Motor neuron (in vitro differentiated cells): ENCODE data around the gene MYO16. TPM values are rescaled to one million over a fixed set of nuclear protein-coding genes. Genes with fewer than 3 reads are reported as not detected.
A peak's percentile ranks its signal among the peaks of the same experiment; 100 is the strongest.

ENCODE experiments used
- ATAC-seq, 8 experiments: fragments of 200-7000 bp; cut with Tn5 transposase; replicated peaks in 6 of 8; 2 replicates each; pipeline ENCODE4 v1.8.0; 2021; ENCODE audit warnings: mild to moderate bottlenecking in 8 of 8, moderate library complexity in 8 of 8
- H3K27ac ChIP-seq, 2 donors: fragments of 250-450 bp; sonication (Bioruptor Pico); 2 replicates each; pipeline ENCODE4 v1.9.0; 2021; ENCODE audit warnings: antibody characterized with exemption in 2 of 2, mild to moderate bottlenecking in 2 of 2, moderate library complexity in 1 of 2
- H3K4me1 ChIP-seq, 2 donors: fragments of 250-450 bp; sonication (Bioruptor Pico); replicated peaks in 1 of 2; 2 replicates each; pipeline ENCODE4 v1.6.1; 2021; ENCODE audit warnings: antibody characterized with exemption in 2 of 2, mild to moderate bottlenecking in 2 of 2, moderate library complexity in 1 of 2
- H3K4me3 ChIP-seq, 5 donors: fragments of 250-450 bp; sonication (Bioruptor Pico); 2 replicates each; pipeline ENCODE4 v1.9.0; 2021; ENCODE audit warnings: antibody characterized with exemption in 5 of 5, mild to moderate bottlenecking in 5 of 5, moderate library complexity in 4 of 5
- WGBS, 10 experiments: fragments of 450-650 bp; shearing (Covaris generic); methylation state at CpG; one replicate each; pipeline ENCODE4 v1.0.0; 2022; 5-methylcytosine and 5-hydroxymethylcytosine counted together
- in situ Hi-C, 9 experiments: fragments of 400-800 bp; cut with MboI; loops; one replicate each; pipeline ENCODE4 v1.15.0; 2021; ENCODE audit warnings: low sequenced_read_pairs in 9 of 9, low pct_unique_long_range_greater_than_20kb in 2 of 9; ENCODE audit not compliant: unreplicated experiment in 9 of 9
- total RNA-seq, 8 experiments: library from RNA; unstranded; fragments of 300-600 nt; gene quantifications; 2 replicates each; pipeline versions ENCODE4 v1.2.3 to v1.2.4, GENCODE V29; 2022

MYO16 gene
- total RNA-seq, 8 experiments from 2014 or later = 0.18 to 16.0 (median 6.2) TPM

DNA sequence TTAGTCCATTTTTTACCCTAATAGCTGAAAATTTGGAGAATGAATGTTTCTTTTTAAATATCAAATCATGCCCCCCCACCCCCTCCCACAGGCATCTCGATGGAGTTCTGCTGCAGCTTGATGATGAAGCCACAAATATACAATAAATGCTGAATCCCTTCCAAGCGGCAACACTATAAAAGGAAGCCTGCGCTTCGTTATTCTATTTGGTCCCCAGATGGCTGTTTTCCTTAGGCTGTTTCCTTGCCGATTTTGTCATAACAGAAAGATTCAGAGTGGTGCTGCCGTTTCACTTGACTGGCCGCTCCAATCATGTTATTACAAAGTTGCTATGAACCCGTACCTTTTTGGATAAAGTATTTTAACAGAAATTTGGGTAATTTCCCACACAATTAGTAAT, 79.5 kb downstream of the MYO16 start:
- no peak overlapping the region for H3K27ac ChIP-seq
- 0 to 100% (median 82%) methylated on average over 1 to 7 of the region's 8 CpGs; no CpG with 5 or more reads in 3 of the 10 experiments for WGBS, 10 experiments
- in situ Hi-C loops = no loop called here
- H3K4me3 ChIP-seq = no peak overlapping the region
- peaks cover 0 to 15% of the 10 kb centered on the region in 2 donors for H3K4me1 ChIP-seq
- no peak for ATAC-seq

GRCh38 chr13:108711386-108711785, 82.0 kb downstream of the MYO16 start:
- 0 to 96% (median 65%) methylated on average over 1 to 5 of the region's 6 CpGs; no CpG with 5 or more reads in 4 of the 10 experiments for WGBS, 10 experiments
- no peak overlapping the region for H3K4me3 ChIP-seq
- H3K27ac ChIP-seq = no peak overlapping the region
- H3K4me1 ChIP-seq = peaks cover 0 to 15% of the 10 kb centered on the region in 2 donors
- in situ Hi-C loops = no loop called here
- peak in 1 of 8 experiments; percentile 32 for ATAC-seq

DNA sequence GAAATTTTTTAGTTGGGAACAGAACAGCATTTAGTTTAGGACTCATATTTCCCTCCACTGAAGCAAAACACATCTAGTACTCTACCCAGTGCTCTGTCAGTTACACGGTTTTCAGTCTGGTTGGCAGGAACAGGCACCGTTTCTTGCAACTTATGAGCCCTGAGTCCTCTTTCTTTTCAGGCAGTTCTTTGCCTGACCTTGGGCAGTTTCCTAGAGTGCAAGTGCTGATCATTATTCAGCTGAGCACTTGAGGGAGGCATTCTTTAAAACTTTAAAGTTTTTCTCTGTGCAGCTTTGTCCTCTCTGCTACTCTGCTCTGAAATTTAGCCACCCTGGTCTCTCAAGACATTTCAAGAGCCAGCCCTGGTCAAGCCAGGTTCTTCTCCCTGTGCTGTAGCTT, 96.1 kb downstream of the MYO16 start:
- in situ Hi-C loops = no loop called here
- H3K4me3 ChIP-seq = no peak overlapping the region
- 72 to 90% methylated on average over 2 of the region's 2 CpGs; no CpG with 5 or more reads in 8 of the 10 experiments for WGBS, 10 experiments
- ATAC-seq = no peak
- no peak overlapping the region for H3K27ac ChIP-seq
- H3K4me1 ChIP-seq = no peaks in the 10 kb centered on the region

DNA sequence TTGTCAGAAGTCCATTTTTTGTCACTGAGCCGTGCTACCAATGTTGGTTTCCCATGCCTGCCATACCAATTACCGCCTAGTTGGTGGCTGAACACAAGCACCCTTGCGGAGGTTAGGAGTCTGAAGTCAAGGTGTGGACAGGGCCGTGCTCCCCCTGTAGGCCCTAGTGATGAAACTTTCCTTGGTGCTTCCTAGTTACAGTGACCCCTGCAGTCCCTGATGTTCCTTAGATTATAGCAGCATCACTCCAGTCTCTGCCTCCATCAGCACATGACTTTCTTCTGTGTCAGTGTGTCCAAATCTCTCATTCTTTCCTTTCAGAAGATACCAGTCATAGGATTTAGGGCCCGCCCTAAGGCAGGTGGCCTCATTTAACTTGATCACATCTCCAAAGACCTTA, 99.0 kb downstream of the MYO16 start:
- no peak overlapping the region for H3K27ac ChIP-seq
- no peak overlapping the region for H3K4me3 ChIP-seq
- WGBS, 10 experiments = 33 to 100% (median 82%) methylated on average over 1 to 5 of the region's 5 CpGs; no CpG with 5 or more reads in 1 of the 10 experiments
- ATAC-seq = peak in 2 of 8 experiments; percentile 23 to 48
- peaks cover 3 to 25% of the 10 kb centered on the region in 2 donors for H3K4me1 ChIP-seq
- in situ Hi-C loops = no loop called here

- ATAC-seq = peak; percentile 14 to 85 (median 62)
- 0 to 77% (median 56%) methylated on average over 2 to 3 of the region's 3 CpGs for WGBS, 10 experiments
- in situ Hi-C loops = no loop called here
- Histone ChIP-seq H3K4me1 (peaks cover 3 to 25% of the 10 kb centered on the region in 2 donors), H3K27ac (no peak overlapping the region), H3K4me3 (no peak overlapping the region)
Measured at GRCh38 chr13:108733022-108733560, 103.7 kb downstream of the MYO16 start.

- Histone ChIP-seq H3K4me3 (no peak overlapping the region), H3K4me1 (peaks cover 3 to 25% of the 10 kb centered on the region in 2 donors), H3K27ac (no peak overlapping the region)
- ATAC-seq = peak in 5 of 8 experiments; percentile 17 to 68 (median 41)
- in situ Hi-C loops = no loop called here
- WGBS, 10 experiments = 23 to 100% (median 81%) methylated on average over 1 to 4 of the region's 4 CpGs; no CpG with 5 or more reads in 1 of the 10 experiments
Measured at GRCh38 chr13:108734676-108735075, 105.3 kb downstream of the MYO16 start.

DNA sequence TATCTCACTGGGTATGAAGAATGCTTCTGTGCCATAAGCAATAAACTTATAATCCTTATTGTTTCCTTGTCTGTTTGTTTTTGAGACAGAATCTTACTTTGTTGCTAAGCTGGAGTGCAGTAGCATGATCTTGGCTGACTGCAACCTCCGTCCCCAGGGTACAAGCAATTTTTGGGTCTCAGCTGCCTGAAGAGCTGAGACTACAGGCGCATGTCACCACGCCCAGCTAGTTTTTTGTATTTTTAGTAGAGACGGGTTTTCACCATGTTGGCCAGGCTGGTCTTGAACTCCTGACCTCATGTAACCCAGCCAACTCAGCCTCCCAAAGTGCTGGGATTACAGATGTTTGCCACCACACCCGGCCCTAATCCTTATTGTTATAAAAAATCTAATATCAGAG, 112.5 kb downstream of the MYO16 start:
- no peak overlapping the region for H3K4me3 ChIP-seq
- H3K4me1 ChIP-seq = peaks cover 0 to 17% of the 10 kb centered on the region in 2 donors
- peak in 1 of 8 experiments; percentile 22 for ATAC-seq
- WGBS, 10 experiments = 0 to 100% (median 76%) methylated on average over 1 to 3 of the region's 5 CpGs; no CpG with 5 or more reads in 1 of the 10 experiments
- in situ Hi-C loops = no loop called here
- no peak overlapping the region for H3K27ac ChIP-seq

DNA sequence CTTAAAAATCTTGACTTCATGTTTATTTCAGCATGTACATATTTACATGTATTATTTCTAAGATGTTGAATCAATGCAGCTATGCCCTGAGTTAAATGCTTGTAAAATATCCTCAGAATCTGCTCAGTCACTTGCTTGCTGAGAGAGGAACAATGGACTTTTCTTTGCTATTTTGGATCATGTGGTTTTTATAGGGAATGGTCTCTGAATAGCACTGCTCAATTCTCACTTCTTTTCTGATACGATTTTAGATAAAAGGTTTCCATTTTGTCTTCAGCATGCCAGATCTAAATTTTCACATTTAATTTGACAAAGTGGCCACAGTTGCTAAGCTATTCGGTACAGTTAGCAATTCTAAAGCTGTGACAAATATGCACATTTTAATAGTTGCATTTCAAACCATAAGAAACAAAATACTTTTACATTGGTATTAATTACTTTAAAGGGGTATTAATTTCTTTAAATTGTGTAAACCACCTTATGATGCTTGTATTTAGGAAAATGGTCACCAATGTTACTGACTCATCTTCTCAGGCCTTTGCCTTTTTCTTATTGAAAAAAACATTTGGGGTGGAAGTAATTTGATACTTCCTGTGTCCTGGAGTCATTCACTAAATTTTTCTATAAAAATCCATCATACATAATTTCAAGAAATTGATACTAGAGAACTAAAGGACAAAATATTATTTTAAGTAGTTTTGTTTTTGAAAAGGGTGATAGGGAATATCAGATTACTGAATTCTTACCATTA, 113.5 kb downstream of the MYO16 start:
- 0 to 80% (median 36%) methylated on average over 1 to 2 of the region's 2 CpGs for WGBS, 10 experiments
- no peak overlapping the region for H3K4me3 ChIP-seq
- in situ Hi-C loops = no loop called here
- ATAC-seq = peak in 2 of 8 experiments; percentile 52 to 54
- H3K27ac ChIP-seq = no peak overlapping the region
- peaks cover 0 to 17% of the 10 kb centered on the region in 2 donors for H3K4me1 ChIP-seq

DNA sequence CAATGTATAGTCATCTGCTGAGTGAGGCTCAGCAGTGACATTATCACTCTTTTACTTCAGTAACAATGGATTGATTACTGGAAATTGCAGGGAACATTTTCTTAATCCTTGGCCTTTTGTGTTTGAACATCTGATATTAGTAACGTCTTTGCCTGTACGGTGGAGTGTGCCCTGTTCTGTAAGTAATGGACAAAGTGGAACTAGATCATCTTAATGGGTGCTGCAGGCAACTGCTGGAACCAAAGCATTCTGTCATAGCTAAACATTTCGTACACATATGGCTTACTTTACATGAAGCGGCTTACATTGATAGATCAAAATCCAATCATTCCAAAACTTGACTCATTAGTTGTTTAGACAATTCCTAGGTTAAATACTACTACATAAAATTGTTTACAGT, 114.1 kb downstream of the MYO16 start:
- Histone ChIP-seq H3K4me1 (peaks cover 0 to 17% of the 10 kb centered on the region in 2 donors), H3K27ac (no peak overlapping the region), H3K4me3 (no peak overlapping the region)
- 20 to 100% (median 67%) methylated on average over 1 to 4 of the region's 4 CpGs for WGBS, 10 experiments
- in situ Hi-C loops = no loop called here
- ATAC-seq = peak in 5 of 8 experiments; percentile 16 to 74 (median 43)

DNA sequence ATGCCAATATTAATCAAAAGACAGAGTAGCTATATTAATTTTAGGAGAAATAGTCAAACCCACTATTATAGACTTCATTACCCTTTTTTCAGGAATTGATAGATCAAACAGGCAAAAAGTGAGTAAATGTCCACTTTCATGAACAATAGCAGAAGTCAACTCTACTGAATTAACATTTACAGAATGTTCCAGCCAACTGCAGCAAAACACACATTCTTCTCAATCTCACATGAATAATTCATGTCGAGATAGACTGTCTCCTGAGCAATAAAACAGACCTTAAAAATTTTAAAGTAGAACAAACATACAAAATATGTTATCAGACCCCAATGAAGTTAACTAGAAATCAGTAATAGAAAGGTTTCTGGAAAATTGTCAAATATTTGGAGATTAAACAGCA, 118.4 kb downstream of the MYO16 start:
- Histone ChIP-seq H3K4me1 (peaks cover 0 to 12% of the 10 kb centered on the region in 2 donors), H3K4me3 (no peak overlapping the region), H3K27ac (no peak overlapping the region)
- in situ Hi-C loops = no loop called here
- peak in 2 of 8 experiments; percentile 69 to 74 for ATAC-seq
- 0 to 100% (median 75%) methylated on average over 1 of the region's 1 CpG for WGBS, 10 experiments

DNA sequence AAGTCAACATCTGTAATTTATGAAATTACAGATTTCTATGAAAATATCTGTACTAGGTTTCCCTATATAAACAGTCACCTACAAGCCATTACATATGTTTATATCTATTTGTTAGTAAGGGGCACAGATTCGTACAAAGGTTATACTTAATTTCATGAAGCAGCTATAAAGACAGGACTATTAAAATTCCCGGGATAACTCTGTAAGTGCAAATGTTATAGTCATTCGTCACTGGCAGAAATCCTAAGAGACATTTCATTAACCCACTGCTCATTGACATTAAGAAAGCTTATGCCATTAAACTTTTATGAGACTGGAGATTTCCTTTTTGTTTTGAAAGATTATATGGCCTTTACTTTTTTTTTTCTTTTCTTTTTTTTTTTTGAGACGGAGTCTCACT, 122.9 kb downstream of the MYO16 start:
- in situ Hi-C loops = no loop called here
- no peak for ATAC-seq
- Histone ChIP-seq H3K4me1 (no peaks in the 10 kb centered on the region), H3K27ac (no peak overlapping the region), H3K4me3 (no peak overlapping the region)
- 13 to 96% (median 86%) methylated on average over 2 to 4 of the region's 4 CpGs for WGBS, 10 experiments

DNA sequence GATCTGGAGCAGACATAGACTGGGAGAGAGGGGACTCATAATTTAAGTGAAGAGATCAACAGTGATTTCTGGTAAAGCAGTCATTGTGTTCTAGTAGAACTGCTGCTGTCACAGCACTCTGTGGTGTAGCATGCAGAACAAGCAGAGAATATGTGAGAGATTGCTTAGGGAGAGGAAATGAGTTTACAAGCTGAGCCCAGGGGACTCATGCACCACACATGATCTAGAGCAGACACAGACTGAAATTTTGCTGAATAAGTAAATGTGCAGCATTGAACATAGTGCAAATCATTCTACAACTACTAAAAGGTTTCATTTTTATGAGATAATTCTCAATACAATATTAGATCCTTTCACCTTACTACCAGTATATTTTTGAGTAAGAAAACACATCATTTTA, 125.7 kb downstream of the MYO16 start:
- no peaks in the 10 kb centered on the region for H3K4me1 ChIP-seq
- no peak overlapping the region for H3K4me3 ChIP-seq
- peak in 6 of 8 experiments; percentile 38 to 95 (median 88) for ATAC-seq
- in situ Hi-C loops = no loop called here
- H3K27ac ChIP-seq = no peak overlapping the region

- WGBS, 10 experiments = 25 to 100% (median 90%) methylated on average over 1 of the region's 1 CpG; no CpG with 5 or more reads in 2 of the 10 experiments
- in situ Hi-C loops = no loop called here
- ATAC-seq = no peak
- no peak overlapping the region for H3K4me3 ChIP-seq
- H3K4me1 ChIP-seq = no peaks in the 10 kb centered on the region
- H3K27ac ChIP-seq = no peak overlapping the region
Measured at GRCh38 chr13:108760129-108760528, 130.7 kb downstream of the MYO16 start.
